Measurements from ENCODE around the gene CLMP.

Gene CLMP

GRCh38 chr11:123195188-123196059, at the start of gene CLMP:
CLMP (minus strand) TSS chr11:123195248; CDS start chr11:123194940, 308 bp downstream.
- DNase-seq, result no peak

GRCh38 chr11:123241874-123242543, 47.0 kb upstream of the CLMP start:
- DNase-seq, result no peak

GRCh38 chr11:123241294-123241693, 46.2 kb upstream of the CLMP start:
- DNase-seq, result no peak

- no peak for DNase-seq
Measured at GRCh38 chr11:123239191-123240150, 44.4 kb upstream of the CLMP start.

GRCh38 chr11:123238297-123238696, 43.2 kb upstream of the CLMP start:
- no peak for DNase-seq

GRCh38 chr11:123236879-123237278, 41.8 kb upstream of the CLMP start:
- DNase-seq, result no peak

- DNase-seq, result no peak
Measured at GRCh38 chr11:123235656-123236261, 40.7 kb upstream of the CLMP start.

- peak; percentile 68 for DNase-seq
Measured at GRCh38 chr11:123235117-123235655, 40.1 kb upstream of the CLMP start.

GRCh38 chr11:123233975-123234334, 38.9 kb upstream of the CLMP start:
- no peak for DNase-seq

GRCh38 chr11:123233280-123233974, 38.4 kb upstream of the CLMP start:
- DNase-seq, result no peak

GRCh38 chr11:123231777-123232176, 36.7 kb upstream of the CLMP start:
- DNase-seq, result no peak

GRCh38 chr11:123231256-123231655, 36.2 kb upstream of the CLMP start:
- DNase-seq, result no peak

GRCh38 chr11:123230346-123230745, 35.3 kb upstream of the CLMP start:
- DNase-seq, result no peak

GRCh38 chr11:123228496-123229163, 33.6 kb upstream of the CLMP start:
- DNase-seq, result no peak

GRCh38 chr11:123227763-123228495, 32.9 kb upstream of the CLMP start:
- DNase-seq, result no peak

GRCh38 chr11:123221584-123221983, 26.5 kb upstream of the CLMP start:
- no peak for DNase-seq

- no peak for DNase-seq
Measured at GRCh38 chr11:123221096-123221561, 26.1 kb upstream of the CLMP start.

GRCh38 chr11:123219066-123219690, 24.1 kb upstream of the CLMP start:
- no peak for DNase-seq

GRCh38 chr11:123218451-123218850, 23.4 kb upstream of the CLMP start:
- no peak for DNase-seq

- DNase-seq, result no peak
Measured at GRCh38 chr11:123217897-123218296, 22.8 kb upstream of the CLMP start.
